GM10266 (cell line): ENCODE measurements around the gene DGCR8.

ENCODE experiments used
- DNase-seq: peaks from one replicate; pipeline ENCODE4 v3.0.0; 2012; ENCODE audit errors: extremely low spot score
- TF ChIP-seq, protein P1 (sequence below): IDR thresholded peaks from 2 replicates; pipeline ENCODE4 v1.5.1; 2012; ENCODE audit warnings: mild to moderate bottlenecking, low read depth; ENCODE audit not compliant: control insufficient read depth, insufficient read depth; ENCODE audit errors: missing control alignments

Gene DGCR8

DNA sequence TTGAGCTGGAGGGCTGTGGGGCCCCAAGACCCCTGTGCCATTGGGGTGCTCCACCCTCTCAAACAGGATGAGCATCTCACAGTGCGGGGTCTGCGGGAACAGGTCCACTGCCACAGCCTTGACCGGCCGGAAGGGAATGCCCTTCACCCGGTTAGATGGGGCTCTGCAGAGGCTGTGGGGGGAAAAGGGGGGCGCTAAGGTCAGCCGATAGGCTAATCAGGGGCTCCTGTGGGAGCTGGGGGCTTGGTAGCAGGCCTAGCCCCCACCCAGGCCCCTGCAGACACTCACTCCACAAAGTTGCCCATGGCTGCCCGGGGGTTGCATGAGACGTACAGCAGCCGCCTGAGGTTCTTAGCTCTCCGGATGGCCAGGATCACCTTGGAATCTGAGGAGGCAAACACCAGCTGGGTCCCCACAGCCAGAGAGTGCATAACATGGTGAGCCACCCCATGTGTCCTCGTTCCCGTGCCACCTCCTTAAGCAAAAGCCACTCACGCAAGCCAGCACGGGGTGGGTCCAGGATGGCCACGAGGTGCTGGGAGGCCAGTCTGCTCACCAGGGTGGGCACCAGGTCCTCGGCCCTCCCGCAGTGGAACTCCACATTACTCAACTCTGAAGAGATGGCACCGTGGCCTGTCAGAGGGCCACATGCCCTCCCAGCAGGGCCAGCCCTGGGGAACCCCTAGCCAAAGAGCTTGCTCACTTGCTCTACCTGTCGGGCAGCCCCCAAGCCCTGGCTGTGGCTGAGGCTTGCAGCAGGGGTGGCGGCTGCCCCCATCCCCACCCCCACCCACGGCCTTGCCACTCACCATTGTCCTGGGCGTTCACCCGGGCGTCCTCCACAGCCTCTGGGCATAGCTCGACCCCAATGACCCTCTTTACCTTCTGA, 32.8 kb downstream of the DGCR8 start:
- TF ChIP-seq, protein P1, sequence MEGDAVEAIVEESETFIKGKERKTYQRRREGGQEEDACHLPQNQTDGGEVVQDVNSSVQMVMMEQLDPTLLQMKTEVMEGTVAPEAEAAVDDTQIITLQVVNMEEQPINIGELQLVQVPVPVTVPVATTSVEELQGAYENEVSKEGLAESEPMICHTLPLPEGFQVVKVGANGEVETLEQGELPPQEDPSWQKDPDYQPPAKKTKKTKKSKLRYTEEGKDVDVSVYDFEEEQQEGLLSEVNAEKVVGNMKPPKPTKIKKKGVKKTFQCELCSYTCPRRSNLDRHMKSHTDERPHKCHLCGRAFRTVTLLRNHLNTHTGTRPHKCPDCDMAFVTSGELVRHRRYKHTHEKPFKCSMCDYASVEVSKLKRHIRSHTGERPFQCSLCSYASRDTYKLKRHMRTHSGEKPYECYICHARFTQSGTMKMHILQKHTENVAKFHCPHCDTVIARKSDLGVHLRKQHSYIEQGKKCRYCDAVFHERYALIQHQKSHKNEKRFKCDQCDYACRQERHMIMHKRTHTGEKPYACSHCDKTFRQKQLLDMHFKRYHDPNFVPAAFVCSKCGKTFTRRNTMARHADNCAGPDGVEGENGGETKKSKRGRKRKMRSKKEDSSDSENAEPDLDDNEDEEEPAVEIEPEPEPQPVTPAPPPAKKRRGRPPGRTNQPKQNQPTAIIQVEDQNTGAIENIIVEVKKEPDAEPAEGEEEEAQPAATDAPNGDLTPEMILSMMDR = no peak
- DNase-seq = no peak

DNA sequence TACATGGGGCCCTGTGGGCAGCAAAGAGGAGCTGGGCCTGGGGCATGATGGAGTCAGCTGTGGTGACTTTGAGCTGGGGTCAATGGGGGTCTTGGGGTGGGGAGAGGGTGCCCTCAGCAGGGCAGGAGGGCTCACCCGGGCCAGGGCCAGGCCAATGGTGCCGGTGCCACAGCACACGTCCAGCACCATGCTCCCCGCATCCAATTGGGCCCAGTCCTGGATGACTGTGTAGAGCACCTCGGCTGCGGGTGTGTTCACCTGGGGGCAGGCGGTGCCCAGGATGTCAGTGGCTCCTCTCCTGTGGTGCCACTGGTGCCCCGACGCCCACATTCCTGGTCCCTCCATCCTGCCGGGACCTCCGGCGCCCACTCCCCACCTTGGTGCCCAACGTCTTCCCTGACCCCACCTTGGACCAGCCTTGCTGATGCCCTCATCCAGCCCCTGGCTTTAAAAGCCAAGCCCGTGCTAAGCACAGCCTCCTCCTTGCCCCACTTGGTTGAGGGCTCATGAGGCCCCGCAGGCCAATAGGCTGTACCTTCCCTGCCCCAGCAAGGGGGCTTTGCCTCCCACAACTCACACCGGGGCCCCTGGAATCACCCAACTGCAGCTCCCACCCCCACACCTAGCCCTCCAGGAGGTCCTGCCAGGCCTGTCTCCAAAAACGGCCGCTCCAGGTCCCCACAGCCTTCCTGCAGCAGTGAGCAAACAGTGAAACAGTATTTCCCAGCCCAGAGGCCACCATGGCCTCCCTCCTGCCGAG, 33.7 kb downstream of the DGCR8 start:
- TF ChIP-seq, protein P1 = no peak
- no peak for DNase-seq

DNA sequence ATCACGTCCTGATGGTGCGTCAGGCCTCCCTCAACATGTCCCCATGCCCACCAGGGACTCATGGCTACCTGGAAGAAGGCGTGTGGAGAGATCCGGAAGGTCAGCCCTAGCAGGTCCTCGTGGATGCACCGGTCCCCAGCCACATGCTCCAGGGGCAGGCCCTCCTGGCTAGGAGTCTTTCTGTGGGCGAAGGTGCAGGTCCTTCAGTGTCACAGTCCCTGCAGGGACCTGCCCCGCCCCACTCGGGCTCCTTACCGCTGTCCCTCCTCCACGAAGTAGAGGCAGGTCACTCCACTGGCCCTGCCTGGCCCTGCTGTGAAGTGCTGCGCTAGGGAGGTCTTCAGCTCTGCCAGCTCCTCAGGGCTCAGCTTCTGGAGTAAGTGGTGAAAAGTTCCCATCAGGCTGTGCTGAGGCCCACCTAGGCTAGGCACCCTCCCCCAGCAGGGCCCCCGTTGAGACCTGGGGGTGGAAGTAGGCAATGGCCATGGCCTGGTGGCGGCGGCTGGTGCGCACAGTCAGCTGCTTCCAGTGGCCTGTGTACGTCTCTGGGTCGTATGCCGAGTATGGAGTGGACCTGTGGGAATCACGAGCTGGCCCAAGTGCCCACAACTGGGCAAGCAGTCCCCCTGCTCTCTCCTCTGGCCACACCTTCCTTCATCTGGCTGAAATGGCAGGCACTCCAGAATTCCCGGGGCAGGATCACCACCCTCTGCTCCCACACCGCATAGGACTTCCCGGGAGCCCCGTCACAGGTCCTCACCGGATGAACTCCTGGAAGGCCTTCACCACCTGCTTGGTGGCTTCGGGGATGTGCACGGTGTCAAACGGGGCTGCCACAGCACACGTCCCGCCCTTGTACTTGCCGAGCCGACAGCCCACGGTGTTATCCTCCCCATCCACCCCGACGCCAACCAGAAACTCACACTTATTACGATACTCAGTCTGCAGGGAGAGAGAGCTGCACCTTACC, 34.8 kb downstream of the DGCR8 start:
- TF ChIP-seq, protein P1 = no peak
- DNase-seq = no peak

DNA sequence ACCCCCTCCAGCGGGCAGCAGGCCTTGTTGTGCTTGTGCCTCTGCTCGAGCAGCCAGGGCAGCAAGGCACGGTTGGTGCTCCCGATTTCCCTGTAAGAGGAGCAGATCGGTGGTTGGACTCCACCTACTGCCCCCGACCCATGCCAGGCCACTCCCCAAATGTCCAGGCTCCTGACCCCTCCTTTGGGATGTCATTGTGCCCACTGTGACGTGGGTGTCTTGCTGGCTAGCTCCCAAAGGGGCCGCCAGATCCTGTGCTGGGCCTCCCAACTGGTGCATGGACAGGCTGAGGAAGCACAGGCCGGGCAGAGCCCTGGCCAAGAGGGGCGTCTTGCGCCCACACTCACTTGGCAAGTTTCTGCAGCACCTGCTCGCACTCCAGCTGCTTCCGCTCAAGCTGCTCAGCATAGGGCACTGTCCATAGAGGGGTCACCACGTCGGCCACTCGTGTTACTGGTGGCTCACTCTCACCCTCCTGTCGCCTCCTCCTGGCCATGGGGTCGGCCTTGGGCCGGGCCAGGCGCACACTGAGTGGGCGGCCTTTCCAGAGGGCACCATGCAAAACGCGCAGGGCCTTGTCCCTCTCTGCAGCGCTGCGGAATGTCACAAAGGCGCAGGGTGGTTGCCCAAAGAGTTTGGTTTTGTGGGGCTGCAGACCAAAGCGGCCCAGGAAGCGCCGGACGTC, 35.8 kb downstream of the DGCR8 start, which contains the start of gene RANBP1:
TSS of gene RANBP1 (plus strand) at position 414 of the 685 bp plus-strand sequence. CDS start at position 495, 81 bp downstream.
- DNase-seq = no peak
- TF ChIP-seq, protein P1 = no peak

DNA sequence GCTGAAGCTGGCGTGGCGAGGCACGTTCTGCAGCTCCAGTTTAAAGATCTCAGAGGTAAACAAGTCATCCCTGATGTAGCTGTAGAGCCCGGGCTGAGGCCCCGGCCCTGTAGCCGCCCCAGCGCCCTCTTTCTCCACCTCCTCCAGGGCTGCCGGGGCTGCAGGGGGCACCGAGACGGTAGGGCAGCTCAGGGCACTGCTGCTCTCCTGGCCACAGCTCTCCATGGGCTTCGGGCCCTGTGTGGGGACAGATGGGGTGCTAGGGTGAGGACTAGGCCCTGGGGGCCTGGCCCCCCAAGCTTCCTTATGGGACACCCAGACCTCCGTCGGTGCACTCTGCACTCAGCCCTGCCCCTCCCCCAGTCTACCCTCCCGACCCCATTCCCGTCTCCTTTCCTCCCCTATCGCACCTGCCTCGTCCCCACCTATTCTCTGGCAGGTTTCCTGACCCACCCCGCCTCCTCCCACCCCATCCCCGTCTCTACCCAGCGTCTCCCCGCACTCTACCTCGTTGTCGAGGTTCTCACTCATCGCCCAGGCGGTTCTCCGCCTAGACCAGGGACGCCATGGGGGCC, 36.4 kb downstream of the DGCR8 start:
- DNase-seq = no peak
- TF ChIP-seq, protein P1 = no peak
